GM18909 (cell line): ENCODE data around the gene SLC34A1.
"Not testable (repeated sequence)": the region's sequence is repeated elsewhere in the genome, so short reads cannot be mapped to it uniquely, and the experiment has no call there.

ENCODE experiments used
- ATAC-seq: cut with Tn5 transposase; IDR thresholded peaks from one replicate; pipeline ENCODE4 v1.9.1; 2021; ENCODE audit warnings: mild to moderate bottlenecking; ENCODE audit not compliant: unreplicated experiment, poor library complexity

SLC34A1 gene

GRCh38 chr5:177404641-177405179 lies 20.5 kb downstream of the SLC34A1 start:
- no peak for ATAC-seq

GRCh38 chr5:177405312-177405711 lies 21.1 kb downstream of the SLC34A1 start:
- no peak for ATAC-seq

DNA sequence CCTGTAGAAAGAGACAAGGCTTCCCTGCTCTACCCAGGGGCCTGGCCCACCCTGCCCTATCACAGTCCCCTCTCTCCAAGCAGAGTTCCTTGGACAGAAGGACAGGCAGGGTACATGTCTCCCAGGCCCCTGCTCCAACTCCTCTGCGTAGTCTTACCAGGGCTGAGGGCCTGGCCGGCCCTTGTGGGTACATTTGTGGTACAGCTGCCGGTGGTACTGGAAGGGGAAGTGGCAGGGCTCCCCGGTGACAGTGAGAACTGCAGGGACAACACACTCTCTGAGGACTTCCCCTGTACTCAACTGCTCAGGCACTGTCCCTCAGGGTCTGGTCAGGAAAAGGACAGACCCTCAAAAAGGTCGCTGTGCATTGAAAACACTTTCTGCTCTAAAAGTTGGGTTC lies 21.6 kb downstream of the SLC34A1 start:
- no peak for ATAC-seq

GRCh38 chr5:177409043-177409801 lies 25.0 kb downstream of the SLC34A1 start, which contains the start of gene F12:
F12 (minus strand) TSS chr5:177409564; CDS start chr5:177409527, 37 bp downstream.
- ATAC-seq, result no peak

GRCh38 chr5:177410575-177410974 lies 26.3 kb downstream of the SLC34A1 start:
- ATAC-seq, result no peak

GRCh38 chr5:177412603-177413233 lies 28.5 kb downstream of the SLC34A1 start:
- peak; percentile 58 for ATAC-seq

GRCh38 chr5:177414481-177414880 lies 30.2 kb downstream of the SLC34A1 start:
- no peak for ATAC-seq

DNA sequence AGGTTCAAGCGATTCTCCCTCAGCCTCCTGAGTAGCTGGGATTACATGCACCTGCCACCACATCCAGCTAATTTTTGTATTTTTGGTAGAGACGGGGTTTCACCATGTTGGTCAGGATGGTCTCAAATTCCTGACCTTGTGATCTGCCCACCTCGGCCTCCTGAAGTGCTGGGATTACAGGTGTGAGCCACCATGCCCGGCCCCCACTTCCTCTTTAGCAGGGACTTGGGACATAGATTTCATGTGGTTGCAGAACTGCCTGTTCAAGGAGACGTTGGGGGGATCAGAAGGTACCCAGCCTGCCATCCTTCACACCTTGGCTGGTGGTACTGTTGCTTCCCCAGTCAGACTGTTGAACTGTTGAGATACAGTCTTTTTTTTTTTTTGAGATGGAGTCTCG lies 32.8 kb downstream of the SLC34A1 start:
- ATAC-seq, result not testable (repeated sequence)

DNA sequence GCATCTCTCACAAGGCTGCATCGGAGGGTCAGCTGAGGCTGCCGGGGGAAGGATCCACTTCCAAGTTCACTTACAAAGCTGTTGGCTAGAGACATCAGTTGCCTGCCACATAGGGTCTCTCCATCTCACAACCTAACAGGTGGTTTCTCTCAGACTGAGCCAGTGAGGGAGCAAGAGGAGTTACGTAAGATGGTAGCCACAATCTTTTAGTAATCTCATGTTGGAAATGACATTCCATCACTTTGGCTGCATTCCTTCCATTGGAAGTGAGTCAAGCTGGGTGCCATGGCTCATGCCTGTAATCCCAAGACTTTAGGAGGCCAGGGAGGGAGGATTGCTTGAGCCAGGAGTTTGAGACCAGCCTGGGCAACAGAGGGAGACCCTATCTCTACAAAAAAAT lies 34.8 kb downstream of the SLC34A1 start:
- no peak for ATAC-seq

GRCh38 chr5:177420472-177420871 lies 36.2 kb downstream of the SLC34A1 start:
- ATAC-seq, result not testable (repeated sequence)

GRCh38 chr5:177421062-177421798 lies 37.0 kb downstream of the SLC34A1 start:
- no peak for ATAC-seq

- no peak for ATAC-seq
Observed at GRCh38 chr5:177423671-177424070, 39.4 kb downstream of the SLC34A1 start.

GRCh38 chr5:177425196-177425800 lies 41.1 kb downstream of the SLC34A1 start:
- ATAC-seq, result no peak

DNA sequence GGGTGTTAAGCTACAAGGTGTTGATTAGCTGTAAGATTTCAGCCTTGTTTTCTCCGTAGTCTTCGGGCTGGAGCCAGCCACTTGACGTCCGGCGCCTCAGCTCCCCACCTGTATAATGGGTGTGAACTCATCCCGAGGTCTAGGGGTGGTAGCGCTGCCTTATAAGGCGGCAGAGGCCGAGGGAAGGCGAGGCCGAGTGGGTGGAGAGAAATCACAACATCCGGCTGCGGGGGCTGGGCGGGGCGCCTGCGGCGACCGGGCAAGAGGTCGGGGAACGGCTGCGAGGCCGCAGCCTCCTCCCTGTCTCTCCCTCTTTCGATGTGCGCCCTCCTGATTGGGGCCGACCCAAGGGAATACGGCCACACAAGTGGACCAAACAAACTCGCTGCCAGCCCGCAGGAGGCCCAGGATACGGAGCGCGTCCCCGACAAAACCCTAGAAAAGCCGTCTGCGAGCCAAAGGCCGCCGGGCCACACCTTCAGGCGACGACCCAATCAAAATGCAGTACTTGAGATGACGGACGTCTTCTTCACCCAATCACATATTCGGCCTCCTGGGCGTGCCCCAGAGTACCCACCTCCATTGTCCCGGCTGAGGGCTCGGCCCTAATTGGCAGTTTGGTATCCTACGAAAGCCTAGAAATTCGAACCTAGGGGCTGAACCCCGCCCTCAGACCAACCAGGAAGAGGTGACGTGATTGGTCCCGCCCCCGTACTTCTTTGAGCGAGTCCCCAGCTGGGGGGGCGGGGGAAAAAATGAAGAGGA lies 41.7 kb downstream of the SLC34A1 start:
- ATAC-seq, result peak; percentile 79

DNA sequence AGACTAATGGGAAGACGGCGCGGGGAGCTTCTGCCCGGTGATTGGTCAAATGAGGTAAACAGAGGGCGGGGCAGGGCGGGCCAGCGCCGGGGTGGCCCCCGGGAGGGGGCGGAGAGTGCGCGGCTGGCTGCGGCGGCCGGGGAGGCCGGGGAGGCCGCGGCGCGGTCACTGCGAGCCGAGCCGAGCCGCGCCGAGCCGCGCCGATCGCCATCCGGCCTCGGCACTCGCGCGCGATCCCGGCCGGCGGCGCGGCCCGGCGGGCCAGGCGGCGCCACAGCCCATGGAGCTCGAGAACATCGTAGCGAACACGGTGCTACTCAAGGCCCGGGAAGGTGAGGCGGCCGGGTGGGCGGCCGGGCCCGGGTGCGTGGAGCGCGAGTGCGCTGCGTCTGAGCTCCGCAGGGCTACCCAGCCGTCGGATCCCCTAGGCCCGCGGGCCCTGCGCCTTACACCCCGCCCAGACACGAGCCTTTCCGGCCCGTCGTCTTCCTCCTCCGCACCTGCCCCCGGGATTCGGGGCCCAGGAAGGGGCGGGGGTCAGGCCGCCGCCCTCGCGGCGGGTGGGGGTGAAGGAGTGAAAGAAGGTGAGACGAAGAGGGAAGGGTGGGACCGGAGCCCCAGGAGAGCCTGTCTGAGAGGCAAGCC lies 42.5 kb downstream of the SLC34A1 start, which contains the start of gene GRK6:
Gene GRK6, plus strand, starts transcription at position 111 of the 645 bp plus-strand sequence. Its CDS starts 170 bp downstream, at position 281.
- ATAC-seq, result peak; percentile 9

GRCh38 chr5:177427211-177427822 lies 43.1 kb downstream of the SLC34A1 start:
- no peak for ATAC-seq

GRCh38 chr5:177427919-177428573 lies 43.8 kb downstream of the SLC34A1 start:
- ATAC-seq, result no peak

DNA sequence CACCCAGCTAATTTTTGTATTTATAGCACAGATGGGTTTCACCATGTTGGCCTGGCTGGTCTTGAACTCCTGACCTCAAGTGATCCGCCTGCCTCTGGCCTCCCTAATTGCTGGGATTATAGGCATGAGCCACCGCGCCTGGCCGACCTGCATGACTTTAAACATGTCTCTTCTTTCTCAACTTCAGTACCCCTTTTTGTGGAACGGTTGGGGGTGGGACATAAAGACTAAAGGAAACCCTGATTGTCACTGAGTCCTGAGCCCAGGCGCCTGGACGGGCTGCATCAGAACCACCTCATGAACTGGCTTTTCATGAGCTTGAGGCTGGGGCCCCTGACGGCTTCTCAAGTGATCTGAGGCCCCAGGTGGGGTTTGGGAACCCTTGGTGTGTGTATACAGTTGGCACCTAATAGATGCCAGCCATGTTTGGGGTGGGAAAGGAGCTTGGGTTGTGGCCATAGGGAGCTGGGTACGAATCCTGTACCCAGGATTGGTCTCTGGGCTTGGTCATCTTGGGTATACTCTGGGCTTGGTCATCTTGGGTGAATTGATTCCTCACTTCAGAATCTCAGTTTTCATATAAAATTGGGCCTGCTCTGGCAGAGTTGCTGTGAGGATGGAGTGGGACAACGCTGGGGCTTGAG lies 44.5 kb downstream of the SLC34A1 start:
- no peak for ATAC-seq
